ENCODE results near the gene LARP4. TPM values are rescaled to one million over a fixed set of nuclear protein-coding genes. Genes with fewer than 3 reads are reported as not detected.

Gene LARP4
- total and polyA plus RNA-seq, 9 of the 15 experiments (the other 6 are each of a cell fraction or from before 2014, with no cell fraction given), result 31.6 to 84.5 (median 52.4) TPM

DNA sequence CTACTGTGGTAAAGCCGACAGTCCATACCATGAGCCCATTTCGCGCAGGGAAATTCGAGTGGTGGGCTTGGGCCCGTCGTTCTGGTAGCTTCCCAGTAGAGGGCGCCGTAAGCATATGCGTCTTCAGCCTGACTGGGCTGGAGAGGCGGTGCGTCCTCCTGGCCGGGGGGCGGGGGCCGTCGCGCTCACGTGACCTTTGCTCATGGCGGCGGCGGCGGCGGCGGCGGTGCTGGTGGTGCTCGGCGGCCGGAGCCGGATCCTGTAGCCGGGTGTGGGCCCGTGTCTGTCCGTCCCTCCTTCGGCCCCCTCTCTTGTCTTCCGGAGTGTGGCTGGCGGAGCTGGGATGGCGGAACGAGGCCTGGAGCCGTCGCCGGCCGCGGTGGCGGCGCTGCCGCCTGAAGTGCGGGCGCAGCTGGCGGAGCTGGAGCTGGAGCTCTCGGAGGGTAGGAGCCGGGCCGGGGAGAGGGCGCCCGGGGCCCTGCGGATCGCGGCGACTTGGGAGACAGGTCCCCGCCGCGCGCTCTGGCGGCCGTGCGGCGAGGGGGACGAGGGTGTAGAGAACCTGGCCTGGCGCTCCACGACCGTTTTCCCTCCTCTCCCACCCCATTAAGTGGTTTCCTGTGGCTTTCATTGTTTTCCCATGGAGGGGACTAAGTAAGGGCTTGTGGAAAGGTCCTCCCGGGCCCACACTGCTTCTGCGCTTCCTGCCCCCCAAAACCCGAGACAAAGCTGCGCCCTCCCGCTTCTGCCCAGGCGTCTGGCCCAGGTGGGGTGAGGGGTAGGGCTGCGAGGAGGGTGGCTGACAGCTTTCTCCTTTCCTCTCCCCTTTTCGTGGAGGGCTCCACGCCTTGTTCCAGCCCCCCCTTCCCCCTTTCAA, 104.4 kb downstream of the LARP4 start, which contains the start of gene DIP2B (continued):
- TF ChIP-seq ZNF609 (CRISPR knock-in tag; IDR thresholded peaks at IDR 0.05; ENCODE audit: borderline replicate concordance) (0 out of 2 replicates have a peak, but pooled peaks have one; percentile 63), ZNF384 (IDR thresholded peaks at IDR 0.05; ENCODE audit: low read depth, low read length) (no peak), CBX1 (IDR thresholded peaks at IDR 0.05; ENCODE audit: low read depth) (peak; percentile 61; the same call in 1 of the 2 replicates), ZNF224 (CRISPR knock-in tag; IDR thresholded peaks at IDR 0.05) (peak; percentile 18; the same call in 1 of the 2 replicates), ZNF395 (CRISPR knock-in tag; IDR thresholded peaks at IDR 0.05) (peak; percentile 70; the same call in 1 of the 2 replicates), BRD9 (IDR thresholded peaks at IDR 0.05; ENCODE audit: low read depth, partially characterized antibody) (no peak), TAF1 (IDR thresholded peaks at IDR 0.05; ENCODE audit: control insufficient read depth, extremely low read depth, insufficient read depth, low read length, severe bottlenecking) (peak; percentile 88)
- TF ChIP-seq, protein P1, sequence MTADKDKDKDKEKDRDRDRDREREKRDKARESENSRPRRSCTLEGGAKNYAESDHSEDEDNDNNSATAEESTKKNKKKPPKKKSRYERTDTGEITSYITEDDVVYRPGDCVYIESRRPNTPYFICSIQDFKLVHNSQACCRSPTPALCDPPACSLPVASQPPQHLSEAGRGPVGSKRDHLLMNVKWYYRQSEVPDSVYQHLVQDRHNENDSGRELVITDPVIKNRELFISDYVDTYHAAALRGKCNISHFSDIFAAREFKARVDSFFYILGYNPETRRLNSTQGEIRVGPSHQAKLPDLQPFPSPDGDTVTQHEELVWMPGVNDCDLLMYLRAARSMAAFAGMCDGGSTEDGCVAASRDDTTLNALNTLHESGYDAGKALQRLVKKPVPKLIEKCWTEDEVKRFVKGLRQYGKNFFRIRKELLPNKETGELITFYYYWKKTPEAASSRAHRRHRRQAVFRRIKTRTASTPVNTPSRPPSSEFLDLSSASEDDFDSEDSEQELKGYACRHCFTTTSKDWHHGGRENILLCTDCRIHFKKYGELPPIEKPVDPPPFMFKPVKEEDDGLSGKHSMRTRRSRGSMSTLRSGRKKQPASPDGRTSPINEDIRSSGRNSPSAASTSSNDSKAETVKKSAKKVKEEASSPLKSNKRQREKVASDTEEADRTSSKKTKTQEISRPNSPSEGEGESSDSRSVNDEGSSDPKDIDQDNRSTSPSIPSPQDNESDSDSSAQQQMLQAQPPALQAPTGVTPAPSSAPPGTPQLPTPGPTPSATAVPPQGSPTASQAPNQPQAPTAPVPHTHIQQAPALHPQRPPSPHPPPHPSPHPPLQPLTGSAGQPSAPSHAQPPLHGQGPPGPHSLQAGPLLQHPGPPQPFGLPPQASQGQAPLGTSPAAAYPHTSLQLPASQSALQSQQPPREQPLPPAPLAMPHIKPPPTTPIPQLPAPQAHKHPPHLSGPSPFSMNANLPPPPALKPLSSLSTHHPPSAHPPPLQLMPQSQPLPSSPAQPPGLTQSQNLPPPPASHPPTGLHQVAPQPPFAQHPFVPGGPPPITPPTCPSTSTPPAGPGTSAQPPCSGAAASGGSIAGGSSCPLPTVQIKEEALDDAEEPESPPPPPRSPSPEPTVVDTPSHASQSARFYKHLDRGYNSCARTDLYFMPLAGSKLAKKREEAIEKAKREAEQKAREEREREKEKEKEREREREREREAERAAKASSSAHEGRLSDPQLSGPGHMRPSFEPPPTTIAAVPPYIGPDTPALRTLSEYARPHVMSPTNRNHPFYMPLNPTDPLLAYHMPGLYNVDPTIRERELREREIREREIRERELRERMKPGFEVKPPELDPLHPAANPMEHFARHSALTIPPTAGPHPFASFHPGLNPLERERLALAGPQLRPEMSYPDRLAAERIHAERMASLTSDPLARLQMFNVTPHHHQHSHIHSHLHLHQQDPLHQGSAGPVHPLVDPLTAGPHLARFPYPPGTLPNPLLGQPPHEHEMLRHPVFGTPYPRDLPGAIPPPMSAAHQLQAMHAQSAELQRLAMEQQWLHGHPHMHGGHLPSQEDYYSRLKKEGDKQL (CRISPR knock-in tag; IDR thresholded peaks at IDR 0.05; ENCODE audit: borderline replicate concordance), result no peak
- TF ChIP-seq, protein P2, sequence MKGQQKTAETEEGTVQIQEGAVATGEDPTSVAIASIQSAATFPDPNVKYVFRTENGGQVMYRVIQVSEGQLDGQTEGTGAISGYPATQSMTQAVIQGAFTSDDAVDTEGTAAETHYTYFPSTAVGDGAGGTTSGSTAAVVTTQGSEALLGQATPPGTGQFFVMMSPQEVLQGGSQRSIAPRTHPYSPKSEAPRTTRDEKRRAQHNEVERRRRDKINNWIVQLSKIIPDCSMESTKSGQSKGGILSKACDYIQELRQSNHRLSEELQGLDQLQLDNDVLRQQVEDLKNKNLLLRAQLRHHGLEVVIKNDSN (CRISPR knock-in tag; IDR thresholded peaks at IDR 0.05), result peak; percentile 98
